K562 (cell line): Measurements from ENCODE around the gene TMEM19. TPM values are rescaled to one million over a fixed set of nuclear protein-coding genes. Genes with fewer than 3 reads are reported as not detected.
A peak's percentile ranks its signal among the peaks of the same experiment; 100 is the strongest.

Experiments used
- ATAC-seq: fragments of 200-7000 bp; cut with Tn5 transposase; 3 replicates; pipeline ENCODE4 v1.9.1; 2020; ENCODE audit warnings: moderate library complexity
- BruUV-seq: library from RNA; stranded (reverse); fragments of 400-500 nt; replicated peaks from 2 replicates; lab custom pipeline; 2021; lab: Mats Ljungman, UMichigan
- CTCF ChIA-PET: fragments of 300-600 bp; formaldehyde crosslinking; extraction: SDS; loops from one replicate; lab custom pipeline; 2021; ENCODE audit warnings: low intra/inter-chr PET ratio; lab: Yijun Ruan, JAX
- POLR2A ChIA-PET: fragments of 300-600, 350-650 bp; sonication (Branson Sonifier 250); formaldehyde crosslinking; extraction: SDS; loops from one replicate; lab custom pipeline; 2021; ENCODE audit warnings: antibody characterized with exemption, inconsistent platforms; lab: Yijun Ruan, JAX
- DNase-seq, 4 experiments: peaks; one replicate each; pipeline versions ENCODE4 v3.0.0 to v3.0.0-alpha.2; 2011 to 2018; ENCODE audit warnings: low spot score in 3 of 4, mixed read lengths in 3 of 4; ENCODE audit errors: extremely low read depth in 1 of 4
- FAIRE-seq: peaks from 2 replicates; lab custom pipeline; 2011; peaks lifted over from hg19 to GRCh38; lab: Jason Lieb, UNC
- H2AFZ ChIP-seq: 2 replicates; pipeline ENCODE4 v1.6.0; 2011; ENCODE audit warnings: low read depth, low read length, control low read depth, inconsistent platforms
- H3K27ac ChIP-seq: fragments of 200-600 bp; 3 replicates; pipeline ENCODE4 v1.8.0; 2011; ENCODE audit warnings: low read depth, mild to moderate bottlenecking, control low read depth, inconsistent platforms, low read length, moderate library complexity, mixed read lengths; ENCODE audit errors: extremely low read depth
- H3K27me3 ChIP-seq, 2 experiments: fragments of 300-600 bp in 1 of 2; 2 replicates in 1 of 2; 3 replicates in 1 of 2; pipeline versions ENCODE4 v1.6.0 to v1.8.0; 2011; ENCODE audit warnings: inconsistent platforms in 2 of 2, low read length in 2 of 2, mild to moderate bottlenecking in 1 of 2, mixed read lengths in 1 of 2, moderate library complexity in 1 of 2; ENCODE audit not compliant: control insufficient read depth in 2 of 2, insufficient read depth in 2 of 2
- H3K36me3 ChIP-seq: fragments of 300-600 bp; 3 replicates; pipeline ENCODE4 v1.8.0; 2011; ENCODE audit warnings: mild to moderate bottlenecking, low read length, inconsistent platforms; ENCODE audit not compliant: control insufficient read depth, insufficient read depth
- H3K4me1 ChIP-seq, 2 experiments: fragments of 200-600 bp in 1 of 2; replicated peaks in 1 of 2; 2 replicates in 1 of 2; 3 replicates in 1 of 2; pipeline versions ENCODE4 v1.5.1 to v1.8.0; 2011; ENCODE audit warnings: inconsistent platforms in 2 of 2, low read length in 2 of 2, mild to moderate bottlenecking in 1 of 2, mixed read lengths in 1 of 2, moderate library complexity in 1 of 2; ENCODE audit not compliant: control insufficient read depth in 2 of 2, insufficient read depth in 2 of 2
- H3K4me2 ChIP-seq: 2 replicates; pipeline ENCODE4 v1.6.1; 2011; ENCODE audit warnings: low read length, control low read depth, inconsistent platforms, mixed read lengths; ENCODE audit not compliant: insufficient read depth
- H3K4me3 ChIP-seq: fragments of 200-600 bp; sonication (generic), shearing (Covaris generic); 2 replicates; pipeline ENCODE4 v1.5.1; 2016; ENCODE audit warnings: control low read depth, inconsistent platforms
- H3K79me2 ChIP-seq: fragments of 200-600 bp; 3 replicates; pipeline ENCODE4 v1.8.0; 2011; ENCODE audit warnings: low read length, inconsistent platforms; ENCODE audit not compliant: control insufficient read depth, insufficient read depth
- H3K9ac ChIP-seq, 2 experiments: 2 replicates each; pipeline versions ENCODE4 v1.6.0 to v1.6.1; 2011; ENCODE audit warnings: low read depth in 2 of 2, low read length in 2 of 2, control low read depth in 1 of 2, inconsistent platforms in 1 of 2, mild to moderate bottlenecking in 1 of 2, mixed read lengths in 1 of 2; ENCODE audit not compliant: insufficient read depth in 1 of 2
- H3K9me1 ChIP-seq: one replicate; pipeline ENCODE4 v1.6.0; 2011; ENCODE audit warnings: inconsistent platforms, mild to moderate bottlenecking, low read length, moderate library complexity; ENCODE audit not compliant: control insufficient read depth, insufficient read depth
- H3K9me3 ChIP-seq: replicated peaks from 2 replicates; pipeline ENCODE4 v1.5.1; 2011; ENCODE audit warnings: low read depth, low read length, inconsistent platforms; ENCODE audit not compliant: control insufficient read depth, insufficient read depth
- H4K20me1 ChIP-seq: replicated peaks from 2 replicates; pipeline ENCODE4 v1.6.1; 2011; ENCODE audit warnings: low read length, inconsistent platforms, mixed read lengths; ENCODE audit not compliant: control insufficient read depth, insufficient read depth
- ATF3 ChIP-seq, 2 experiments: fragments of 450-650 bp in 1 of 2; sonication (generic) in 1 of 2; formaldehyde crosslinking in 1 of 2; IDR thresholded peaks in 1 of 2; conservative IDR thresholded peaks in 1 of 2; 2 replicates each; pipeline versions ENCODE4 v1.6.1 to v1.8.1; 2016 to 2023; ENCODE audit warnings: mild to moderate bottlenecking in 2 of 2, moderate library complexity in 2 of 2, inconsistent platforms in 1 of 2, missing genetic modification reagents in 1 of 2
- FOSL1 ChIP-seq: fragments of 200-800 bp; sonication (Bioruptor generic); conservative IDR thresholded peaks from 2 replicates; pipeline ENCODE4 v1.6.1; 2016; ENCODE audit warnings: missing genetic modification characterization, missing compliant biosample characterization
- JUND ChIP-seq, 2 experiments: IDR thresholded peaks; 2 replicates in 1 of 2; 3 replicates in 1 of 2; pipeline ENCODE4 v1.6.1; 2011; ENCODE audit warnings: borderline replicate concordance in 2 of 2, low read depth in 2 of 2, low read length in 2 of 2, improper control_type of control experiment in 1 of 2, missing biosample characterization in 1 of 2, missing genetic modification characterization in 1 of 2, missing genetic modification reagents in 1 of 2
- KHSRP ChIP-seq: fragments of 450-650 bp; IDR thresholded peaks from 2 replicates; pipeline ENCODE4 v1.6.1; 2017
- NCOA4 ChIP-seq: fragments of 450-650 bp; IDR thresholded peaks from 2 replicates; pipeline ENCODE4 v1.6.1; 2018; ENCODE audit warnings: mild to moderate bottlenecking; ENCODE audit not compliant: partially characterized antibody
- NEUROD1 ChIP-seq: fragments of 150-350 bp; IDR thresholded peaks from 2 replicates; pipeline ENCODE4 v1.6.1; 2014; ENCODE audit warnings: borderline replicate concordance, low read length, low read depth; ENCODE audit not compliant: partially characterized antibody
- NFE2 ChIP-seq: IDR thresholded peaks from 2 replicates; pipeline ENCODE4 v1.6.1; 2014; ENCODE audit warnings: antibody characterized with exemption, low read depth
- POLR2B ChIP-seq: fragments of 450-650 bp; IDR thresholded peaks from 2 replicates; pipeline ENCODE4 v1.6.1; 2018; ENCODE audit warnings: low read depth; ENCODE audit not compliant: partially characterized antibody
- PRMT5 ChIP-seq: sonication (generic); formaldehyde crosslinking; IDR thresholded peaks from 2 replicates; pipeline ENCODE4 v1.5.0; 2020; ENCODE audit warnings: missing genetic modification reagents
- SIN3A ChIP-seq, 2 experiments: fragments of 150-350 bp in 1 of 2; IDR thresholded peaks; 2 replicates each; pipeline ENCODE4 v1.6.1; 2011 to 2016; ENCODE audit warnings: borderline replicate concordance in 2 of 2, low read depth in 2 of 2, low read length in 2 of 2, mild to moderate bottlenecking in 2 of 2, moderate library complexity in 2 of 2; ENCODE audit not compliant: control insufficient read depth in 1 of 2
- SIX5 ChIP-seq, 2 experiments: IDR thresholded peaks; 2 replicates each; pipeline ENCODE4 v1.6.1; 2011; ENCODE audit warnings: low read length in 2 of 2, borderline replicate concordance in 1 of 2, low read depth in 1 of 2, mild to moderate bottlenecking in 1 of 2, moderate library complexity in 1 of 2; ENCODE audit not compliant: insufficient read depth in 1 of 2
- SMAD3 ChIP-seq: fragments of 450-650 bp; formaldehyde crosslinking; conservative IDR thresholded peaks from 2 replicates; pipeline ENCODE4 v1.4.0; 2020; ENCODE audit warnings: mild to moderate bottlenecking
- TGIF2 ChIP-seq: sonication (generic); formaldehyde crosslinking; IDR thresholded peaks from 2 replicates; pipeline ENCODE4 v1.8.1; 2022; ENCODE audit warnings: mild to moderate bottlenecking, missing genetic modification reagents, moderate library complexity
- ZBTB2 ChIP-seq: fragments of 450-650 bp; IDR thresholded peaks from 2 replicates; pipeline ENCODE4 v1.6.1; 2016; ENCODE audit warnings: antibody characterized with exemption
- ZEB2 ChIP-seq: fragments of 450-650 bp; IDR thresholded peaks from 2 replicates; pipeline ENCODE4 v1.6.1; 2016
- ZNF431 ChIP-seq: sonication (generic); formaldehyde crosslinking; IDR thresholded peaks from 2 replicates; pipeline ENCODE4 v1.8.0; 2022; ENCODE audit warnings: mild to moderate bottlenecking, missing genetic modification reagents
- ZNF830 ChIP-seq: fragments of 250-450 bp; sonication (Bioruptor Pico); IDR thresholded peaks from 2 replicates; pipeline ENCODE4 v1.5.0; 2021; ENCODE audit warnings: mild to moderate bottlenecking
- ZSCAN29 ChIP-seq: fragments of 450-650 bp; IDR thresholded peaks from 2 replicates; pipeline ENCODE4 v1.6.1; 2017
- WGBS: fragments of 100-300 bp; shearing (Covaris generic); methylation state at CpG from one replicate; pipeline ENCODE4 v1.1.6; 2016; ENCODE audit warnings: low coverage, mixed read lengths; ENCODE audit not compliant: insufficient coverage; ENCODE audit errors: missing lambda C conversion rate; 5-methylcytosine and 5-hydroxymethylcytosine counted together
- in situ Hi-C: fragments of 300-500 bp; cut with MboI; formaldehyde crosslinking; loops from 4 replicates; pipeline ENCODE4 v1.15.0; 2018; ENCODE audit warnings: inconsistent platforms, mixed read lengths
- intact Hi-C: fragments of 100-400 bp; cut with micrococcal nuclease; formaldehyde crosslinking; loops from 2 replicates; pipeline ENCODE4 v1.14.2; 2022
- polyA plus RNA-seq, 8 experiments: library from polyadenylated mRNA; depleted of rRNA in 4 of 8; stranded (reverse) in 5 of 8; unstranded in 3 of 8; fragments of >200 nt; fragmentation: Nextera tagmentation in 2 of 8; fragmentation: Illumina TruSeq in 1 of 8; extraction: Ambion mirVana in 2 of 8; extraction: Trizol in 1 of 8; gene quantifications; 2 replicates each; pipeline versions ENCODE4 v1.2.1 to v1.2.3, GENCODE V29; 2011 to 2014; ENCODE audit warnings: inconsistent platforms in 1 of 8, missing spikeins in 1 of 8
- total RNA-seq, 7 experiments: library from RNA; depleted of rRNA in 6 of 7; stranded (reverse); fragments of >200 nt in 6 of 7; fragmentation: Illumina TruSeq in 2 of 7; extraction: Trizol in 2 of 7; gene quantifications; 2 replicates each; pipeline versions ENCODE4 v1.2.1 to v1.2.3, GENCODE V29; 2011 to 2021; ENCODE audit warnings: low replicate concordance in 1 of 7
- TF ChIP-seq, protein P1 (sequence below): sonication (generic); formaldehyde crosslinking; IDR thresholded peaks from 2 replicates; pipeline ENCODE4 v1.8.0; 2022; ENCODE audit warnings: missing genetic modification reagents, mild to moderate bottlenecking, borderline replicate concordance

TMEM19 gene
- total and polyA plus RNA-seq, 9 of the 15 experiments (the other 6 are each of a cell fraction or from before 2014, with no cell fraction given), result 8.2 to 24.2 (median 17.2) TPM

DNA sequence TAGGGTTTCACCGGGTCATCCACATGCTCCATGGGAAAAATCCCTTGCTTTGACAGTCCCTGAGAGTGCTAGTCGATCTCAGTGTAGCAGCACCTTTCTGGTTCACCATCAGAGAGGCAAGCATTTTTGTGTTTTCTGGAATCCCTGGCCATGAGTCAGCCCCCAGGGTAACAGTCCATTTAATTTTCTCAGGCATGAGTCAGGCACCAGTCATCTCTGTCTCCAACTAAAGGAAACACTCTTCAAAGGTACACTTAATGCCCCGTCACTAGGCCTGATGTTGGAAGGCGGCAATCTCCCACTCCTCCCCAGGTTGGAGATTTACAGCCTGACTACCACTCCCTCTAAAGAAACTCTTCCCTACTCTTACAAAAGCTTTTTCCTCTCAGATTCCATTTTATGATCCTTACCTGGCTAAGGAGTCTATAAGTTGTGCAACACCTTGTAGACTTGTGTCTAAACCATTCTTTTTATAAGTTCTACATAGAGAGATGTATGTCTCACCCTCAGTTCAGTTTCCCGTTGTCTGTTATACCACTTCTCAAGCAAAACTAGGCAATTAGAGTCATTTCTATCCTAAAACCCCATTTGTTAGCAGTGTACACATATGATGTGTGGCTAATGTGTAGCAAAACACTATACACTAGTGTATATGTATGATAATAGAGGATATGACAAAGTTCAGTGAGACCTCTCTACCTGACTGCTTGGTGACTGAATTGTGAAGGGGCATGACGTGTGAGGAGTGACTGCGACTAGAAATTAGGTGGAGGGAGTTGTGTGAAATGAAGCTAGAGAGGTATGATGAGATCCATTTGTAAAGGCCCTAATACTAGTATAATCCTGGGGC, 24.6 kb downstream of the TMEM19 start:
- Histone ChIP-seq H3K79me2 (no peaks in the 10 kb centered on the region), H3K4me3 (no peak overlapping the region), H3K9ac (no peak overlapping the region), H3K36me3 (no peaks in the 10 kb centered on the region), H2AFZ (no peak overlapping the region), H3K27ac (no peak overlapping the region), H3K27me3 (no peaks in the 10 kb centered on the region), H3K4me2 (no peak overlapping the region), H3K4me1 (no peaks in the 10 kb centered on the region), H3K9me3 (no peaks in the 10 kb centered on the region), H4K20me1 (no peaks in the 10 kb centered on the region), H3K9me1 (no peaks in the 10 kb centered on the region)
- in situ Hi-C loops, result no loop called here
- WGBS, result 46% methylated on average over 7 of the region's 7 CpGs
- CTCF ChIA-PET, result no interaction called here
- DNase-seq (peak in 1 of 4 experiments; percentile 19), ATAC-seq (no peak), FAIRE-seq (no peak)
- intact Hi-C loops, result no loop called here
- no TSS peak for BruUV-seq
- POLR2A ChIA-PET, result no interaction called here
- TF ChIP-seq ZEB2 (no peak), FOSL1 (tag) (peak; percentile 97), NCOA4 (no peak), JUND (IDR thresholded peaks at IDR 0.05; ENCODE audit: borderline replicate concordance, low read depth, low read length) (peak; percentile 26; the same call in 1 of the 2 replicates), JUND (tag; IDR thresholded peaks at IDR 0.05; ENCODE audit: borderline replicate concordance, low read depth, low read length) (no peak), SMAD3 (CRISPR knock-in tag) (no peak), POLR2B (no peak), ZBTB2 (no peak), TGIF2 (CRISPR knock-in tag) (no peak), KHSRP (no peak), ZSCAN29 (no peak), SIN3A (IDR thresholded peaks at IDR 0.05; ENCODE audit: borderline replicate concordance in 2 of 2, control insufficient read depth in 1 of 2, low read depth in 2 of 2, low read length in 2 of 2) (no peak), NFE2 (no peak), SIX5 (IDR thresholded peaks at IDR 0.05; ENCODE audit: borderline replicate concordance in 1 of 2, insufficient read depth in 1 of 2, low read depth in 1 of 2, low read length in 2 of 2) (no peak), ZNF431 (CRISPR knock-in tag) (no peak), ZNF830 (CRISPR knock-in tag) (no peak), PRMT5 (CRISPR knock-in tag) (no peak), NEUROD1 (no peak), ATF3 (IDR thresholded peaks at IDR 0.05) (peak; percentile 62), ATF3 (CRISPR knock-in tag; conservative IDR thresholded peaks at IDR 0.05) (no peak)
- TF ChIP-seq, protein P1, sequence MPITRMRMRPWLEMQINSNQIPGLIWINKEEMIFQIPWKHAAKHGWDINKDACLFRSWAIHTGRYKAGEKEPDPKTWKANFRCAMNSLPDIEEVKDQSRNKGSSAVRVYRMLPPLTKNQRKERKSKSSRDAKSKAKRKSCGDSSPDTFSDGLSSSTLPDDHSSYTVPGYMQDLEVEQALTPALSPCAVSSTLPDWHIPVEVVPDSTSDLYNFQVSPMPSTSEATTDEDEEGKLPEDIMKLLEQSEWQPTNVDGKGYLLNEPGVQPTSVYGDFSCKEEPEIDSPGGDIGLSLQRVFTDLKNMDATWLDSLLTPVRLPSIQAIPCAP (CRISPR knock-in tag), result no peak
